Endodermal cell (in vitro differentiated cells): ENCODE measurements around the gene TNNI3K. TPM values are rescaled to one million over a fixed set of nuclear protein-coding genes. Genes with fewer than 3 reads are reported as not detected.

ENCODE experiments used
- DNase-seq: peaks from one replicate; pipeline ENCODE4 v3.0.0-alpha.2; 2017
- H3K27ac ChIP-seq: 2 replicates; pipeline ENCODE4 v1.5.1; 2013; ENCODE audit warnings: mild to moderate bottlenecking, low read depth, low read length, moderate library complexity
- H3K27me3 ChIP-seq: 2 replicates; pipeline ENCODE4 v1.6.1; 2013; ENCODE audit warnings: mild to moderate bottlenecking, low read length, moderate library complexity; ENCODE audit not compliant: insufficient read depth, control insufficient read depth, poor library complexity, severe bottlenecking
- H3K36me3 ChIP-seq: 2 replicates; pipeline ENCODE4 v1.7.0; 2013; ENCODE audit warnings: mild to moderate bottlenecking, low read length, moderate library complexity; ENCODE audit not compliant: control insufficient read depth, insufficient read depth
- H3K4me1 ChIP-seq: one replicate; pipeline ENCODE4 v1.7.0; 2013; ENCODE audit warnings: low read length; ENCODE audit not compliant: control insufficient read depth, insufficient read depth
- H3K4me3 ChIP-seq: 2 replicates; pipeline ENCODE4 v1.5.1; 2013; ENCODE audit warnings: mild to moderate bottlenecking, low read length, moderate library complexity
- H3K9ac ChIP-seq: 2 replicates; pipeline ENCODE4 v1.6.1; 2013; ENCODE audit warnings: mild to moderate bottlenecking, low read length, moderate library complexity; ENCODE audit not compliant: poor library complexity, severe bottlenecking; ENCODE audit errors: extremely low read depth
- H3K9me3 ChIP-seq: 2 replicates; pipeline ENCODE4 v1.6.1; 2013; ENCODE audit warnings: mild to moderate bottlenecking, low read length, moderate library complexity; ENCODE audit not compliant: control insufficient read depth
- H3K27ac Mint-ChIP-seq: 2 replicates; pipeline ENCODE4 v1.8.0; 2020; ENCODE audit warnings: mixed read lengths
- H3K27me3 Mint-ChIP-seq: 2 replicates; pipeline ENCODE4 v1.8.0; 2021; ENCODE audit warnings: mild to moderate bottlenecking, mixed read lengths; ENCODE audit not compliant: insufficient read depth
- H3K36me3 Mint-ChIP-seq: 2 replicates; pipeline ENCODE4 v1.8.0; 2020; ENCODE audit warnings: low read depth, mixed read lengths
- H3K4me1 Mint-ChIP-seq: 2 replicates; pipeline ENCODE4 v1.8.0; 2020; ENCODE audit warnings: mixed read lengths
- H3K4me3 Mint-ChIP-seq: 2 replicates; pipeline ENCODE4 v1.8.0; 2020; ENCODE audit warnings: mild to moderate bottlenecking, moderate library complexity, mixed read lengths
- H3K9me3 Mint-ChIP-seq: 2 replicates; pipeline ENCODE4 v1.8.0; 2020; ENCODE audit warnings: mild to moderate bottlenecking, mixed read lengths
- CTCF ChIP-seq: fragments of 200-600 bp; sonication (generic); conservative IDR thresholded peaks from 2 replicates; pipeline ENCODE4 v1.5.0; 2021; ENCODE audit warnings: antibody characterized with exemption, mild to moderate bottlenecking
- WGBS, 2 experiments: methylation state at CpG; one replicate each; pipeline versions ENCODE4 v1.1.5 to v1.1.7; 2013; ENCODE audit warnings: missing lambda C conversion rate in 2 of 2, mixed read lengths in 1 of 2; ENCODE audit not compliant: insufficient coverage in 1 of 2, insufficient read length in 1 of 2; 5-methylcytosine and 5-hydroxymethylcytosine counted together
- total RNA-seq, 2 donors: library from RNA; stranded (reverse); fragmentation: NEBNext Ultra II Directional in 1 of 2; extraction: Animal tissue kit (Norgen Biotek cat#: 25700) in 1 of 2; gene quantifications; 2 replicates in 1 of 2; 3 replicates in 1 of 2; pipeline ENCODE4 v1.2.1, GENCODE V29; 2021

Gene TNNI3K
- total RNA-seq, 2 donors from 2014 or later = 1.1 TPM; not detected in 1

- no peak overlapping the region for H3K4me3 ChIP-seq
- no peaks in the 10 kb centered on the region for H3K27me3 Mint-ChIP-seq
- no peak for TF ChIP-seq CTCF
- no peak for DNase-seq
- no peaks in the 10 kb centered on the region for H3K36me3 ChIP-seq
- no peak overlapping the region for H3K27ac ChIP-seq
- no peaks in the 10 kb centered on the region for H3K36me3 Mint-ChIP-seq
- no peak overlapping the region for H3K4me3 Mint-ChIP-seq
- WGBS, 2 experiments = 86 to 93% methylated on average over 1 of the region's 1 CpG
- H3K27ac Mint-ChIP-seq = no peak overlapping the region
- no peak overlapping the region for H3K9ac ChIP-seq
- peaks cover 1% of the 10 kb centered on the region for H3K9me3 Mint-ChIP-seq
- H3K27me3 ChIP-seq = no peaks in the 10 kb centered on the region
- H3K4me1 ChIP-seq = no peaks in the 10 kb centered on the region
- H3K9me3 ChIP-seq = no peaks in the 10 kb centered on the region
- H3K4me1 Mint-ChIP-seq = no peaks in the 10 kb centered on the region
Measured at GRCh38 chr1:74452035-74452434, 216.8 kb downstream of the TNNI3K start.

GRCh38 chr1:74453277-74453676 lies 218.1 kb downstream of the TNNI3K start:
- Mint-ChIP-seq H3K27me3 (no peaks in the 10 kb centered on the region), H3K27ac (no peak overlapping the region), H3K36me3 (no peaks in the 10 kb centered on the region), H3K9me3 (peaks cover 1% of the 10 kb centered on the region), H3K4me3 (no peak overlapping the region), H3K4me1 (no peaks in the 10 kb centered on the region)
- H3K36me3 ChIP-seq = no peaks in the 10 kb centered on the region
- DNase-seq = no peak
- H3K9ac ChIP-seq = no peak overlapping the region
- no peaks in the 10 kb centered on the region for H3K4me1 ChIP-seq
- no peak overlapping the region for H3K27ac ChIP-seq
- WGBS, 2 experiments = 95 to 100% methylated on average over 2 of the region's 2 CpGs
- no peaks in the 10 kb centered on the region for H3K9me3 ChIP-seq
- no peaks in the 10 kb centered on the region for H3K27me3 ChIP-seq
- H3K4me3 ChIP-seq = no peak overlapping the region
- no peak for TF ChIP-seq CTCF

GRCh38 chr1:74455390-74455789 lies 220.2 kb downstream of the TNNI3K start:
- Histone ChIP-seq H3K36me3 (no peaks in the 10 kb centered on the region), H3K9ac (no peak overlapping the region), H3K27ac (no peak overlapping the region), H3K4me1 (no peaks in the 10 kb centered on the region), H3K4me3 (no peak overlapping the region), H3K27me3 (no peaks in the 10 kb centered on the region), H3K9me3 (no peaks in the 10 kb centered on the region)
- peaks cover 1% of the 10 kb centered on the region for H3K4me1 Mint-ChIP-seq
- no peak for TF ChIP-seq CTCF
- H3K27me3 Mint-ChIP-seq = no peaks in the 10 kb centered on the region
- H3K36me3 Mint-ChIP-seq = no peaks in the 10 kb centered on the region
- DNase-seq = no peak
- H3K27ac Mint-ChIP-seq = no peak overlapping the region
- H3K9me3 Mint-ChIP-seq = no peaks in the 10 kb centered on the region
- H3K4me3 Mint-ChIP-seq = no peak overlapping the region
